K562 (cell line): ENCODE measurements around the gene MED15. TPM values are rescaled to one million over a fixed set of nuclear protein-coding genes. Genes with fewer than 3 reads are reported as not detected.

ENCODE experiments used
- BMI1 ChIP-seq: fragments of 150-350 bp; IDR thresholded peaks from 2 replicates; pipeline ENCODE4 v1.6.1; 2014; ENCODE audit warnings: low read length
- HCFC1 ChIP-seq: IDR thresholded peaks from 2 replicates; pipeline ENCODE4 v1.6.1; 2012; ENCODE audit warnings: low read depth, low read length, improper control_type of control experiment
- NELFE ChIP-seq: IDR thresholded peaks from 2 replicates; pipeline ENCODE4 v1.6.1; 2011; ENCODE audit warnings: mild to moderate bottlenecking; ENCODE audit not compliant: insufficient read depth, insufficient read length
- POLR2A ChIP-seq: fragments of 450-650 bp; conservative IDR thresholded peaks from 2 replicates; pipeline ENCODE4 v1.6.1; 2016
- POLR2H ChIP-seq: IDR thresholded peaks from 2 replicates; pipeline ENCODE4 v1.6.1; 2016; ENCODE audit warnings: missing genetic modification characterization, low read depth, mild to moderate bottlenecking, control low read depth, missing compliant biosample characterization, moderate library complexity
- PPARD ChIP-seq: fragments of 250-450 bp; sonication (Bioruptor Pico); IDR thresholded peaks from 2 replicates; pipeline ENCODE4 v1.8.0; 2022; ENCODE audit warnings: inconsistent platforms, mild to moderate bottlenecking, moderate library complexity
- REST ChIP-seq, 2 experiments: fragments of 450-650 bp; formaldehyde crosslinking in 1 of 2; IDR thresholded peaks; 2 replicates each; pipeline versions ENCODE4 v1.4.0 to v1.6.1; 2014 to 2020; ENCODE audit warnings: mild to moderate bottlenecking in 2 of 2, borderline replicate concordance in 1 of 2, low read depth in 1 of 2
- SAFB ChIP-seq: fragments of 200-400 bp; formaldehyde crosslinking; IDR thresholded peaks from 2 replicates; pipeline ENCODE4 v1.6.1; 2017; ENCODE audit warnings: low read depth, low read length, borderline replicate concordance
- polyA plus RNA-seq, 8 experiments: library from polyadenylated mRNA; depleted of rRNA in 4 of 8; stranded (reverse) in 5 of 8; unstranded in 3 of 8; fragments of >200 nt; fragmentation: Nextera tagmentation in 2 of 8; fragmentation: Illumina TruSeq in 1 of 8; extraction: Ambion mirVana in 2 of 8; extraction: Trizol in 1 of 8; gene quantifications; 2 replicates each; pipeline versions ENCODE4 v1.2.1 to v1.2.3, GENCODE V29; 2011 to 2014; ENCODE audit warnings: inconsistent platforms in 1 of 8, missing spikeins in 1 of 8
- total RNA-seq, 7 experiments: library from RNA; depleted of rRNA in 6 of 7; stranded (reverse); fragments of >200 nt in 6 of 7; fragmentation: Illumina TruSeq in 2 of 7; extraction: Trizol in 2 of 7; gene quantifications; 2 replicates each; pipeline versions ENCODE4 v1.2.1 to v1.2.3, GENCODE V29; 2011 to 2021; ENCODE audit warnings: low replicate concordance in 1 of 7

Gene MED15
- total and polyA plus RNA-seq, 9 of the 15 experiments (the other 6 are each of a cell fraction or from before 2014, with no cell fraction given): 4.0 to 271 (median 60.1) TPM

GRCh38 chr22:20568502-20569058 is 61.2 kb downstream of the MED15 start (continued):
- TF ChIP-seq POLR2H: no peak
- 0 out of 2 replicates have a peak, but pooled peaks have one; percentile 10 for TF ChIP-seq POLR2A
- no peak for TF ChIP-seq BMI1
- TF ChIP-seq PPARD (CRISPR knock-in tag): no peak
- no peak for TF ChIP-seq NELFE
- no peak for TF ChIP-seq REST (IDR thresholded peaks at IDR 0.05; ENCODE audit: borderline replicate concordance)
- 0 out of 2 replicates have a peak, but pooled peaks have one; percentile 19 for TF ChIP-seq REST (CRISPR knock-in tag; IDR thresholded peaks at IDR 0.05; ENCODE audit: low read depth)
- TF ChIP-seq SAFB: no peak
- no peak for TF ChIP-seq HCFC1
- TF ChIP-seq, all 486 proteins: peak for 12
